DND-41 (cell line): ENCODE results near the gene SMARCD1.

Experiments used
- EZH2 ChIP-seq: IDR thresholded peaks from 3 replicates; pipeline ENCODE4 v1.6.1; 2012; ENCODE audit warnings: borderline replicate concordance, low read depth, mild to moderate bottlenecking, moderate library complexity, low read length, inconsistent platforms; ENCODE audit not compliant: severe bottlenecking
- TF ChIP-seq, protein P1 (sequence below): IDR thresholded peaks from 2 replicates; pipeline ENCODE4 v1.5.1; 2012; ENCODE audit warnings: borderline replicate concordance, low read length, moderate library complexity, mild to moderate bottlenecking; ENCODE audit not compliant: poor library complexity, severe bottlenecking; ENCODE audit errors: extremely low read depth

DNA sequence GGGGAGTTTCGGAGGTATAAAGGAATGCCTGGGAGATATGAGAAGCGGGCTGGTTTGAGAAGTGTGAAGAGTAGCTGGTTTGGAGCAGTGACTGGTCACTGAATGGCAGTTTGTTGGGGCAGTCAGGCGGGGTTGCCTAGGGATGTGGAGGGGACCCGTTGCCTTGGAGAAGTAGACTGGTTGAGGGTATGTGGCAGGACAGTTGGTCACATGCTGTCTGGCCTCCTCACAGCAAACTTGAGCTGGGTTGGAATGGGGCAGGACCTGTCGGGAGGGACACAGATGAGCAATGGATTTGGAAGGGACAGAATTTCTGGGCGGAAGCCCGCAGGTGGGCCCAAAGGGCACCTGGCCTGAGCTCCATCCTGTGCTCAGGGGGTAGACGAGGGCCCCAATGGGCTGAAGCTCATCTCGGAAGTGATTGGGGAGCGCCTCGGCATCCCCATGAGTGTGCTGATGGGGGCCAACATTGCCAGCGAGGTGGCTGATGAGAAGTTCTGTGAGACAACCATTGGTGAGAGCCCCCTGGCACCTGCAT, 20.8 kb downstream of the SMARCD1 start:
- TF ChIP-seq, protein P1, sequence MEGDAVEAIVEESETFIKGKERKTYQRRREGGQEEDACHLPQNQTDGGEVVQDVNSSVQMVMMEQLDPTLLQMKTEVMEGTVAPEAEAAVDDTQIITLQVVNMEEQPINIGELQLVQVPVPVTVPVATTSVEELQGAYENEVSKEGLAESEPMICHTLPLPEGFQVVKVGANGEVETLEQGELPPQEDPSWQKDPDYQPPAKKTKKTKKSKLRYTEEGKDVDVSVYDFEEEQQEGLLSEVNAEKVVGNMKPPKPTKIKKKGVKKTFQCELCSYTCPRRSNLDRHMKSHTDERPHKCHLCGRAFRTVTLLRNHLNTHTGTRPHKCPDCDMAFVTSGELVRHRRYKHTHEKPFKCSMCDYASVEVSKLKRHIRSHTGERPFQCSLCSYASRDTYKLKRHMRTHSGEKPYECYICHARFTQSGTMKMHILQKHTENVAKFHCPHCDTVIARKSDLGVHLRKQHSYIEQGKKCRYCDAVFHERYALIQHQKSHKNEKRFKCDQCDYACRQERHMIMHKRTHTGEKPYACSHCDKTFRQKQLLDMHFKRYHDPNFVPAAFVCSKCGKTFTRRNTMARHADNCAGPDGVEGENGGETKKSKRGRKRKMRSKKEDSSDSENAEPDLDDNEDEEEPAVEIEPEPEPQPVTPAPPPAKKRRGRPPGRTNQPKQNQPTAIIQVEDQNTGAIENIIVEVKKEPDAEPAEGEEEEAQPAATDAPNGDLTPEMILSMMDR: no peak
- TF ChIP-seq EZH2: no peak
